H9 (cell line): ENCODE data around the gene ASAP3. TPM values are rescaled to one million over a fixed set of nuclear protein-coding genes. Genes with fewer than 3 reads are reported as not detected.

Experiments used
- DNase-seq: peaks from one replicate; pipeline ENCODE4 v3.0.0-alpha.2; 2017
- H2AFZ ChIP-seq: one replicate; pipeline ENCODE4 v1.6.1; 2013; ENCODE audit warnings: mild to moderate bottlenecking, low read length, control low read depth, moderate library complexity
- H2AK5ac ChIP-seq: 2 replicates; pipeline ENCODE4 v1.6.1; 2013; ENCODE audit warnings: low read length, control low read depth, mixed read lengths; ENCODE audit not compliant: insufficient read length
- H2BK120ac ChIP-seq: one replicate; pipeline ENCODE4 v1.6.1; 2013; ENCODE audit warnings: low read depth, mild to moderate bottlenecking, low read length, control low read depth, inconsistent platforms; ENCODE audit not compliant: poor library complexity, severe bottlenecking
- H2BK12ac ChIP-seq: 2 replicates; pipeline ENCODE4 v1.6.1; 2013; ENCODE audit warnings: low read length, control low read depth, mixed read lengths, low read depth; ENCODE audit not compliant: insufficient read length
- H2BK15ac ChIP-seq: 2 replicates; pipeline ENCODE4 v1.6.1; 2013; ENCODE audit warnings: low read depth, low read length, control low read depth
- H2BK20ac ChIP-seq: one replicate; pipeline ENCODE4 v1.6.1; 2013; ENCODE audit warnings: low read depth, mild to moderate bottlenecking, low read length, control low read depth, inconsistent platforms; ENCODE audit not compliant: poor library complexity, severe bottlenecking
- H2BK5ac ChIP-seq: 2 replicates; pipeline ENCODE4 v1.6.1; 2013; ENCODE audit warnings: low read length, control low read depth, mixed read lengths; ENCODE audit not compliant: insufficient read length
- H3K14ac ChIP-seq: 2 replicates; pipeline ENCODE4 v1.6.1; 2013; ENCODE audit warnings: low read length, control low read depth; ENCODE audit not compliant: insufficient read depth
- H3K18ac ChIP-seq: 2 replicates; pipeline ENCODE4 v1.6.1; 2013; ENCODE audit warnings: low read depth, mild to moderate bottlenecking, mixed read lengths, low read length, control low read depth; ENCODE audit not compliant: insufficient read length
- H3K23ac ChIP-seq: 2 replicates; pipeline ENCODE4 v1.6.1; 2013; ENCODE audit warnings: low read length, control low read depth, mixed read lengths, low read depth; ENCODE audit not compliant: insufficient read length
- H3K23me2 ChIP-seq: 2 replicates; pipeline ENCODE4 v1.6.1; 2013; ENCODE audit warnings: low read depth, mild to moderate bottlenecking, mixed read lengths, low read length, control low read depth; ENCODE audit not compliant: insufficient read length, poor library complexity, severe bottlenecking
- H3K27ac ChIP-seq: 2 replicates; pipeline ENCODE4 v1.5.1; 2013; ENCODE audit warnings: low read length, control low read depth, mixed read lengths, low read depth; ENCODE audit not compliant: insufficient read length
- H3K27me3 ChIP-seq: 2 replicates; pipeline ENCODE4 v1.6.1; 2013; ENCODE audit warnings: low read length, control low read depth, inconsistent platforms; ENCODE audit not compliant: insufficient read depth
- H3K4ac ChIP-seq: 2 replicates; pipeline ENCODE4 v1.6.1; 2013; ENCODE audit warnings: low read depth, mild to moderate bottlenecking, control low read depth, inconsistent platforms, low read length, moderate library complexity
- H3K4me1 ChIP-seq: 2 replicates; pipeline ENCODE4 v1.6.1; 2013; ENCODE audit warnings: low read length, control low read depth, inconsistent platforms; ENCODE audit not compliant: insufficient read depth
- H3K4me2 ChIP-seq: 2 replicates; pipeline ENCODE4 v1.6.1; 2013; ENCODE audit warnings: low read length, control low read depth, mixed read lengths; ENCODE audit not compliant: insufficient read length, insufficient read depth
- H3K56ac ChIP-seq: 2 replicates; pipeline ENCODE4 v1.6.1; 2013; ENCODE audit warnings: low read depth, mild to moderate bottlenecking, mixed read lengths, low read length, control low read depth; ENCODE audit not compliant: insufficient read length
- H3K79me1 ChIP-seq: 2 replicates; pipeline ENCODE4 v1.6.1; 2013; ENCODE audit warnings: low read depth, mild to moderate bottlenecking, moderate library complexity, low read length, control low read depth, inconsistent platforms; ENCODE audit not compliant: insufficient read depth, poor library complexity, severe bottlenecking
- H3K79me2 ChIP-seq: 2 replicates; pipeline ENCODE4 v1.6.1; 2013; ENCODE audit warnings: low read length, control low read depth, inconsistent platforms; ENCODE audit not compliant: insufficient read depth
- H3K9ac ChIP-seq: 2 replicates; pipeline ENCODE4 v1.6.1; 2013; ENCODE audit warnings: low read length, control low read depth, mixed read lengths; ENCODE audit not compliant: insufficient read length; ENCODE audit errors: extremely low read depth
- H3K9me3 ChIP-seq: one replicate; pipeline ENCODE4 v1.6.1; 2013; ENCODE audit warnings: low read depth, low read length, inconsistent platforms; ENCODE audit not compliant: control insufficient read depth
- H3T11ph ChIP-seq: one replicate; pipeline ENCODE4 v1.6.1; 2013; ENCODE audit warnings: mild to moderate bottlenecking, low read length, control low read depth, inconsistent platforms
- H4K20me1 ChIP-seq: one replicate; pipeline ENCODE4 v1.6.1; 2013; ENCODE audit not compliant: control insufficient read depth, insufficient read length, insufficient read depth
- H4K5ac ChIP-seq: 2 replicates; pipeline ENCODE4 v1.6.1; 2013; ENCODE audit warnings: low read depth, mild to moderate bottlenecking, mixed read lengths, low read length, control low read depth; ENCODE audit not compliant: insufficient read length
- H4K8ac ChIP-seq: replicated peaks from 2 replicates; pipeline ENCODE4 v1.6.1; 2013; ENCODE audit warnings: low read length, control low read depth, mixed read lengths, low read depth; ENCODE audit not compliant: insufficient read length
- H4K91ac ChIP-seq: 2 replicates; pipeline ENCODE4 v1.6.1; 2013; ENCODE audit warnings: low read depth, mild to moderate bottlenecking, moderate library complexity, mixed read lengths, low read length, control low read depth; ENCODE audit not compliant: insufficient read length
- H3K27ac Mint-ChIP-seq, 3 experiments: 2 replicates in 2 of 3; 3 replicates in 1 of 3; pipeline ENCODE4 v1.8.0; 2020 to 2021; ENCODE audit warnings: mixed read lengths in 3 of 3, mild to moderate bottlenecking in 1 of 3, moderate library complexity in 1 of 3
- H3K27me3 Mint-ChIP-seq: 2 replicates; pipeline ENCODE4 v1.8.0; 2021; ENCODE audit warnings: low read depth, mild to moderate bottlenecking, moderate library complexity, mixed read lengths
- H3K36me3 Mint-ChIP-seq, 3 experiments: 2 replicates in 2 of 3; 3 replicates in 1 of 3; pipeline ENCODE4 v1.8.0; 2020 to 2021; ENCODE audit warnings: low read depth in 3 of 3, mixed read lengths in 3 of 3; ENCODE audit not compliant: insufficient read depth in 1 of 3
- H3K4me1 Mint-ChIP-seq, 2 experiments: 2 replicates each; pipeline ENCODE4 v1.8.0; 2020; ENCODE audit warnings: mixed read lengths in 2 of 2
- H3K4me3 Mint-ChIP-seq, 2 experiments: 2 replicates in 1 of 2; 3 replicates in 1 of 2; pipeline ENCODE4 v1.8.0; 2020 to 2021; ENCODE audit warnings: mild to moderate bottlenecking in 2 of 2, mixed read lengths in 2 of 2, moderate library complexity in 1 of 2
- H3K9me3 Mint-ChIP-seq, 2 experiments: 2 replicates in 1 of 2; 3 replicates in 1 of 2; pipeline ENCODE4 v1.8.0; 2020; ENCODE audit warnings: mild to moderate bottlenecking in 2 of 2, mixed read lengths in 2 of 2, moderate library complexity in 1 of 2
- CTCF ChIP-seq: fragments of 200-600 bp; sonication (generic); conservative IDR thresholded peaks from 3 replicates; pipeline ENCODE4 v1.8.0; 2021; ENCODE audit warnings: antibody characterized with exemption, mild to moderate bottlenecking
- WGBS: extraction: QIAGEN DNeasy Blood & Tissue Kit; methylation state at CpG from one replicate; pipeline ENCODE4 v1.1.7; 2013; ENCODE audit warnings: missing lambda C conversion rate, low lambda C conversion rate, mixed read lengths; ENCODE audit not compliant: insufficient read length; ENCODE audit errors: extremely low coverage; 5-methylcytosine and 5-hydroxymethylcytosine counted together
- total RNA-seq: library from RNA; stranded (reverse); gene quantifications from 2 replicates; pipeline ENCODE4 v1.2.1, GENCODE V29; 2021

ASAP3 gene
- total RNA-seq, 1 experiment from 2014 or later: 26.7 TPM

DNA sequence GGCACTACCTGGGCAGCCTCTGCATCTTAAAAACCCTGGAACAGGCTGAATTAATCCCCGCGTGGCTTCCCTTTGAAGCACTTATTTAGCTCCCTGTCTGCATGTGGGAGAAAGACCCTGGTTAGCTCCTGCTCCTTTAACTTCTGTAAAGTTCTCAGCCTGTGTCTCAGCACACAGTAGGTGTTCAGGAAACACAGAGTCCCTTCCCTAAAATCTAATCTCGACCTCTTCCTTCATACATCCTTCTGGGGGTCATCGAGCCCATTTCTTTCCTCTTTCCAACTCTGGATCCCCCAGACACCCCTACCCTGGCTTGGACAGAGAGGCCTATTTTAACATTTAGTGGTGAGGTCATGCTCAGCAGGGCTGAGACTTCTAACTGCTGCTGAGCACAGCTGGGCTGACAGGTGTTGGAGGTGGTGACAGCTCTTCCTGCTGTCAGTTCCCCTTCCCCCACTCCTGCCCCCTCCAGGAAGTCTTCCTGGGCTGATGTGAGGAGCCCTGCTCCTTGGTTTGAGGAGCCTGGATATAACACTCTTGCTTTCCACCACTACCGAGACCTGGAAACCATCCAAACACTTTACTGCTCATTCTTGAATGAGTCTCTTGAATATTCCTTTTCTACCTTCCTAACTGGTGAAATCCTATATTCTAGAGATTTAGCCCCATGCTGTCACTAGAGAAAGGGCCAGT lies 41.7 kb upstream of the ASAP3 start:
- no peak for TF ChIP-seq CTCF
- Histone ChIP-seq H3K27me3 (peaks cover 4% of the 10 kb centered on the region; the same call in 1 of the 2 replicates), H3K23ac (no peak overlapping the region), H3K4me1 (no peaks in the 10 kb centered on the region), H3K9ac (no peak overlapping the region), H2AK5ac (no peak overlapping the region), H3K79me2 (no peaks in the 10 kb centered on the region), H4K5ac (no peak overlapping the region), H3K27ac (no peak overlapping the region), H3K79me1 (no peaks in the 10 kb centered on the region), H2BK12ac (no peak overlapping the region), H2AFZ (no peak overlapping the region), H3K23me2 (peaks cover under 1% of the 10 kb centered on the region), H2BK5ac (no peak overlapping the region), H3K56ac (no peak overlapping the region), H4K91ac (no peak overlapping the region), H2BK15ac (no peak overlapping the region), H2BK20ac (no peak overlapping the region), H3K14ac (no peak overlapping the region), H4K20me1 (peaks cover 3% of the 10 kb centered on the region), H3K9me3 (no peaks in the 10 kb centered on the region), H3K4me2 (no peak overlapping the region), H3T11ph (no peak overlapping the region), H2BK120ac (no peak overlapping the region), H3K18ac (no peak overlapping the region), H4K8ac (no peak overlapping the region), H3K4ac (no peak overlapping the region)
- Mint-ChIP-seq H3K4me3 (0 out of 5 replicates have a peak overlapping the region, but pooled peaks of 1 of the 2 experiments have one; percentile 5), H3K27ac (no peak overlapping the region), H3K27me3 (peaks cover 23% of the 10 kb centered on the region), H3K9me3 (no peaks in the 10 kb centered on the region), H3K36me3 (peaks cover 7 to 12% (median 9%) of the 10 kb centered on the region in 3 experiments; a peak in 5 of 7 replicates), H3K4me1 (peaks cover 17 to 35% of the 10 kb centered on the region in 2 experiments)
- WGBS: no CpG with 5 or more reads among the region's 5 CpGs
- no peak for DNase-seq
